HEK293 (cell line): ENCODE measurements around the gene GPR153.

ENCODE experiments used
- ATF2 ChIP-seq: fragments of 450-650 bp; formaldehyde crosslinking; IDR thresholded peaks from 2 replicates; pipeline ENCODE4 v1.5.1; 2016; ENCODE audit warnings: missing biosample characterization, missing genetic modification characterization, low read depth
- CTCF ChIP-seq: fragments of 450-650 bp; formaldehyde crosslinking; IDR thresholded peaks from 2 replicates; pipeline ENCODE4 v1.5.1; 2016; ENCODE audit warnings: missing biosample characterization, missing genetic modification characterization
- REST ChIP-seq: fragments of 450-650 bp; formaldehyde crosslinking; IDR thresholded peaks from 2 replicates; pipeline ENCODE4 v1.5.1; 2016; ENCODE audit warnings: missing biosample characterization, missing genetic modification characterization
- ZNF10 ChIP-seq: fragments of 450-650 bp; formaldehyde crosslinking; IDR thresholded peaks from 2 replicates; pipeline ENCODE4 v1.5.1; 2017; ENCODE audit warnings: missing biosample characterization, missing genetic modification characterization
- ZNF280D ChIP-seq: fragments of 450-650 bp; formaldehyde crosslinking; IDR thresholded peaks from 2 replicates; pipeline ENCODE4 v1.5.1; 2016; ENCODE audit warnings: missing biosample characterization, missing genetic modification characterization
- ZNF837 ChIP-seq: fragments of 450-650 bp; formaldehyde crosslinking; IDR thresholded peaks from 2 replicates; pipeline ENCODE4 v1.5.1; 2016; ENCODE audit warnings: missing biosample characterization, missing genetic modification characterization

- TF ChIP-seq REST (tag by site-specific recombination) (no peak), ZNF10 (tag by site-specific recombination) (no peak), CTCF (no peak), ZNF837 (no peak), ZNF280D (tag by site-specific recombination) (no peak), ATF2 (tag by site-specific recombination) (no peak)
These were observed 40.7 kb downstream of the GPR153 start for GRCh38 chr1:6220236-6220635.
